ENCODE measurements around the gene IRGQ. TPM values are rescaled to one million over a fixed set of nuclear protein-coding genes. Genes with fewer than 3 reads are reported as not detected.

IRGQ gene
- total RNA-seq, 2 donors from 2014 or later, result 24.7 to 25.9 TPM

DNA sequence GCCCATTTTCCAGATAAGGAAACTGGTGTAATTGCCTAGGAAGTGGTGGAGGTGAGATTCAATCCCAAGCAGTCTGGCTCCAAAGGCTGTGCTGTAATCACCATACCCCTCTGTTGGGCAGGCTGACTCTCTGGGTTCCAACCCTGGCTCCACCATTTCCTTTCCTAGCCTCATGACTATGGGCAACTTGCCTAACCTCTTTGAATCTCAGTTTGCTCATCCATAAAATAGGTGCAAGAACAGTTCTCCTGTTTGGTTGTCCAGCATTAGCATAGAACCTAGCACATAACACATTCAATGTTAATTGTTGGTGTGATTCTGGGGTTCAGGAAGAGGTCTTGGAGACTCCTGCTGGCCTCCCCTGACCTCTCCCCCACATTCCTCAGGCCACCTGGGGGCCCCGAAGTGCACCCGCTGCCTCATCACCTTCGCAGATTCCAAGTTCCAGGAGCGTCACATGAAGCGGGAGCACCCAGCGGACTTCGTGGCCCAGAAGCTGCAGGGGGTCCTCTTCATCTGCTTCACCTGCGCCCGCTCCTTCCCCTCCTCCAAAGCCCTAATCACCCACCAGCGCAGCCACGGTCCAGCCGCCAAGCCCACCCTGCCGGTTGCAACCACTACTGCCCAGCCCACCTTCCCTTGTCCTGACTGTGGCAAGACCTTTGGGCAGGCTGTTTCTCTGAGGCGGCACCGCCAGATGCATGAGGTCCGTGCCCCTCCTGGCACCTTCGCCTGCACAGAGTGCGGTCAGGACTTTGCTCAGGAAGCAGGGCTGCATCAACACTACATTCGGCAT is 2.7 kb upstream of the IRGQ start:
- Histone ChIP-seq H3K4me3 (no peak overlapping the region), H3K4me1 (peaks cover 0 to 36% of the 10 kb centered on the region in 2 donors), H3K9me3 (no peaks in the 10 kb centered on the region), H3K36me3 (peaks cover 17% of the 10 kb centered on the region), H3K27ac (no peak overlapping the region), H3K27me3 (no peaks in the 10 kb centered on the region)
- DNase-seq (ENCODE audit: low spot score), result no peak
- TF ChIP-seq, protein P1, sequence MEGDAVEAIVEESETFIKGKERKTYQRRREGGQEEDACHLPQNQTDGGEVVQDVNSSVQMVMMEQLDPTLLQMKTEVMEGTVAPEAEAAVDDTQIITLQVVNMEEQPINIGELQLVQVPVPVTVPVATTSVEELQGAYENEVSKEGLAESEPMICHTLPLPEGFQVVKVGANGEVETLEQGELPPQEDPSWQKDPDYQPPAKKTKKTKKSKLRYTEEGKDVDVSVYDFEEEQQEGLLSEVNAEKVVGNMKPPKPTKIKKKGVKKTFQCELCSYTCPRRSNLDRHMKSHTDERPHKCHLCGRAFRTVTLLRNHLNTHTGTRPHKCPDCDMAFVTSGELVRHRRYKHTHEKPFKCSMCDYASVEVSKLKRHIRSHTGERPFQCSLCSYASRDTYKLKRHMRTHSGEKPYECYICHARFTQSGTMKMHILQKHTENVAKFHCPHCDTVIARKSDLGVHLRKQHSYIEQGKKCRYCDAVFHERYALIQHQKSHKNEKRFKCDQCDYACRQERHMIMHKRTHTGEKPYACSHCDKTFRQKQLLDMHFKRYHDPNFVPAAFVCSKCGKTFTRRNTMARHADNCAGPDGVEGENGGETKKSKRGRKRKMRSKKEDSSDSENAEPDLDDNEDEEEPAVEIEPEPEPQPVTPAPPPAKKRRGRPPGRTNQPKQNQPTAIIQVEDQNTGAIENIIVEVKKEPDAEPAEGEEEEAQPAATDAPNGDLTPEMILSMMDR (IDR thresholded peaks at IDR 0.05), result no peak

DNA sequence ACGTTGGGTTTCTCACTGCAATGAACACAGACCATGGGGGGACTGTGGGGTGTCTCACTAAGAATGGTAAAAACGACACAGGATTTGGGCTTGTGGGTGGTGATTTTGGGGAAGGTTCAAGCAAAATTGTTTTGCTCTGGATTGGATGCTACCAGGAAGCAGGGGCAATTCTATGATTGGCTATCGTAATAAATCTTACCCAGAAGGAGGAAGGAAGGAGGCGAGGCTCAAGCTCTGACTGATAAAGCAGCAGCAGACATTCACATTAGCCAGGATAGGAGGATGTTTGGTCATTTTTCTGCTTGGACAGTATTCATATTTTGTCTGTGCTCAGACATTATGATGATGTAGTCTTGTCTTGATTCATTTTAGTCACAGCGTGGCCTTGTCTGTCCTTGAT is 1.9 kb upstream of the IRGQ start:
- peaks cover 0 to 44% of the 10 kb centered on the region in 2 donors for H3K4me1 ChIP-seq
- TF ChIP-seq, protein P1 (IDR thresholded peaks at IDR 0.05), result no peak
- H3K27me3 ChIP-seq, result no peaks in the 10 kb centered on the region
- H3K4me3 ChIP-seq, result no peak overlapping the region
- DNase-seq (ENCODE audit: low spot score), result no peak
- H3K36me3 ChIP-seq, result peaks cover 21% of the 10 kb centered on the region
- H3K9me3 ChIP-seq, result no peaks in the 10 kb centered on the region
- no peak overlapping the region for H3K27ac ChIP-seq

DNA sequence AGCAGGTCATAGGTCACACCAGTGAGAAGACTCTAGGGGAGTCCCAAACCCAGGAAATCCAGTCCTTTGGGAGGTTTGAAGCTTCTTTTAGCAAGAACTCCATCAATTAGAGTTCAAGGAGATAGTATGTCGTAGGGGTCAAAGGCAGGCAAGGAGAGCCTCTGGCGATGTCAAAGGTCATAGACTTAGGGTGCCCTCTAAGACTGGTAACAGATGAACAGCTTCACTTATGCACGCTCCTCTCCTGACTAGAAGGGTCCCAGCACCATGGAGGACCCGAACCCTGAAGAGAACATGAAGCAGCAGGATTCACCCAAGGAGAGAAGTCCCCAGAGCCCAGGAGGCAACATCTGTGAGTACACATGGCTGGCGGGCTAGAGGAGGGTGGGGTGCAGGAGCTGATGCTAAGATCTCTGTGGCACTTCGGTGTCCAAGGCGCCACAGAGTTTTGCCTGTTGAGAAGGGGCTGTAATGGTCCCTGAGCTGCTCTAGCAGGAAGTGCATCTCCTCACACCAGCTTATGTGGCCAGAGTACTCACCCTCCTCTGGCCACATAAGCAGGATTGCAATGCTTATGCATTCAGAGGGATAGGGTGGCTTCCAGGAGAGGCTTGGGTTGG is 1.0 kb upstream of the IRGQ start:
- no peaks in the 10 kb centered on the region for H3K27me3 ChIP-seq
- H3K4me3 ChIP-seq, result peak overlapping the region; percentile 52 to 67
- no peak for DNase-seq (ENCODE audit: low spot score)
- peak overlapping the region; percentile 96 for H3K27ac ChIP-seq
- peaks cover 30% of the 10 kb centered on the region for H3K36me3 ChIP-seq
- TF ChIP-seq, protein P1 (IDR thresholded peaks at IDR 0.05), result no peak
- H3K4me1 ChIP-seq, result peaks cover 0 to 44% of the 10 kb centered on the region in 2 donors
- H3K9me3 ChIP-seq, result no peaks in the 10 kb centered on the region

DNA sequence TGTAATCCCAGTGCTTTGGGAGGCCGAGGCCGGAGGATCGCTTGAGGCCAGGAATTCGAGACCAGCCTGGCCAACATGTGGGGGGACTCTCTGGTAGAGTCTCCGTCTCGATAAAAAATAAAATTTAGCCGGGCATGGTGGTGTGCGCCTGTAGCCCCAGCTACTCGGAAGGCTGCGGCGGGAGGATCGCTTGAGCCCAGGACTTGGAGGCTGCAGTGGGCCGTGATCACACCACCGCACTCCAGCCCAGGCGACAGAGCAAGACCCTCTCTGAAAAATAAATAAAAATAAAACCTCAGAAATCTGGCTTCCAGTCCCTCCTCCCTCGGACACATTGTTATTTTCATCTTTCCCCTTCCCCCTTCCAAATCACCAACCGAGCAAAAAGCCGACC is 332 bp downstream of the IRGQ start:
- Histone ChIP-seq H3K4me3 (peak overlapping the region; percentile 67 to 69), H3K9me3 (no peaks in the 10 kb centered on the region), H3K4me1 (peaks cover 0 to 41% of the 10 kb centered on the region in 2 donors), H3K27ac (peak overlapping the region; percentile 96), H3K27me3 (no peaks in the 10 kb centered on the region), H3K36me3 (peaks cover 40% of the 10 kb centered on the region)
- no peak for DNase-seq (ENCODE audit: low spot score)
- TF ChIP-seq, protein P1 (IDR thresholded peaks at IDR 0.05), result no peak

DNA sequence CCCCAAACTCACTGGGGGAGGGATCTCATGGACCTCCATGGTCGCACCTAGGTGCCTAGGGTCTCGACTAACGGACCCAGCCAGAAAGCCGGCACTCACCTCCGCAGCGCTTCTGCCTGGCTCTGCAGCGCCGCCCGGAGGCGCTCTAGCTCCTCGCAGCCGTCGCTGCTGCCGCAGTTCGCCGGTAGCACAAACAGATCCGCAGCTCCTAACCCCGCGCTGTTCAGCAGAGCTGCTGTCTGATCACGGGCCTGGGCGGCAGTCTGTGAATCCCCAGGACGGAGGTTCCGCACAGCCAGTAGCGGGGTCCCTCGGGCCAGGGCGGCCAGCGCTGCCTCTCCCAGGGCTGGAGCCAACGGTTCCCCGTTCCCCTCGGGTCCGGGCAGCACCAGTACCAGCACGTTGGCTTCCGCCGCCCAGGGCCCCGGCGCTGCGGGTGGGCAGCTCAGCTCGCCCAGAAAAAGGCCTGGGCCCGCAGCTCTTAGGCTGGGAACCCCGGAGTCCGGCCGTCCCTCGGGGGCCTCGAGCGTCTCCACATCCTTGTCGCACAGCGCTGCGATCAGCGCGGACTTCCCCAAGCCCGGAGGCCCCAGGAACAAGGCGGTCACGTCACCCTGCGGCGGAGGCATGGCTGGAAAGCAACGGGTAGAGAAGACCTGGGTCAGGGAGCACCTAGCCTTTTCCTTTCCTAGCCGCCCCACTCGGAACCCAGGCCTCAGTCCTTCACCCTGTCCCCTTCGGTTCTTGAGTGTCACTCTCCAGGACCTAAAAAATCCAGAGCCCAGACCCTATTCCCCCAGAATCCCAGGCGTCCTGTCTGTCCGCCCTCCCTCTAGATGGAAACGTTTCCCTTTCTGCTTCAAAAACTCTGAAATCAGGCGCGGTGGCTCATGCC is 977 bp downstream of the IRGQ start:
- peak; percentile 71 for DNase-seq (ENCODE audit: low spot score)
- H3K9me3 ChIP-seq, result no peaks in the 10 kb centered on the region
- H3K4me1 ChIP-seq, result peaks cover 0 to 41% of the 10 kb centered on the region in 2 donors
- TF ChIP-seq, protein P1 (IDR thresholded peaks at IDR 0.05), result peak in 1 of 2 donors; percentile 69
- peak overlapping the region; percentile 67 to 69 for H3K4me3 ChIP-seq
- H3K36me3 ChIP-seq, result peaks cover 40% of the 10 kb centered on the region
- no peaks in the 10 kb centered on the region for H3K27me3 ChIP-seq
- H3K27ac ChIP-seq, result peak overlapping the region; percentile 96

All from right atrium auricular region (tissue), 2 donors.